HG03108 (cell line): ENCODE results near the gene GYPC.

ENCODE experiments used
- ATAC-seq: cut with Tn5 transposase; IDR thresholded peaks from one replicate; pipeline ENCODE4 v1.9.1; 2021; ENCODE audit warnings: moderate library complexity; ENCODE audit not compliant: unreplicated experiment

Gene GYPC

GRCh38 chr2:126723281-126723815, 67.4 kb downstream of the GYPC start:
- no peak for ATAC-seq

GRCh38 chr2:126725580-126725979, 69.6 kb downstream of the GYPC start:
- ATAC-seq, result no peak

DNA sequence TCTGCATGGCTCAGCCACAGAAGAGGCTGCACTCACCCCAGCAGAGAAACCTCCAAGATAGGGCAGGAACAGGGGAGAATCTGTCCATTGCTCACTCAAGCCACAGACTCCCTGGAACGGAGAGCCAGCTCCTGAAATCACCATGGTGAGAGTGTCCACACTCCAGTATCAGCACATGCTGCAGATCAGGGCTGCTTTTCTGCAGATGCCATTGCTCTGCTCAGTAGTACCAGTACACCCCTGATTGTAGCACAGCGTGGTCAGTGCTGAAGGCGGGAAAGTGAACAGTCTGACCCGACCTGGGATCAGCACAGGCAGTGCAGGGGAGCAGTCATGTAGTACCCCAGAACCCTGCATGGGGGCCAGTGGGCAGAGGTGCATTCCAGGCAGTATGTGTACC, 73.9 kb downstream of the GYPC start:
- ATAC-seq, result no peak

DNA sequence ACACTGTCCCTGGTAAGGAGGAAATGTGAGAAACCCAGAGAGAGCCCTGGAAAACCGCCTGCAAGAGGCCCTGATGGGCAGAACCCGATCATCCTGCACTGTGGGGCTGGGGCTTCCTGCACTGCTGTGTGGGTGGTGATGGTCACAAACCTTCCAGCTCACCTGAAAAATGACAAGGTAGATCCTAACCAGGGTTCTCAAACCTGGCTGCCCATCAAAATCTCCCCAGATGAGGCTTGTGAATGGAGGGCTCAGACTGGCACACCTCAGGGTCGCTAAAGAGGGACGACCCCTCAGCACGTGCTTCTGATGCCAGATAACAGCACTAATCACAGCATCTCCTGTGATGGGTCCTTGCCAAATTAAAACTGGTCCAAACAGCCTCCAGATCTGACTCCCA, 74.7 kb downstream of the GYPC start:
- no peak for ATAC-seq

DNA sequence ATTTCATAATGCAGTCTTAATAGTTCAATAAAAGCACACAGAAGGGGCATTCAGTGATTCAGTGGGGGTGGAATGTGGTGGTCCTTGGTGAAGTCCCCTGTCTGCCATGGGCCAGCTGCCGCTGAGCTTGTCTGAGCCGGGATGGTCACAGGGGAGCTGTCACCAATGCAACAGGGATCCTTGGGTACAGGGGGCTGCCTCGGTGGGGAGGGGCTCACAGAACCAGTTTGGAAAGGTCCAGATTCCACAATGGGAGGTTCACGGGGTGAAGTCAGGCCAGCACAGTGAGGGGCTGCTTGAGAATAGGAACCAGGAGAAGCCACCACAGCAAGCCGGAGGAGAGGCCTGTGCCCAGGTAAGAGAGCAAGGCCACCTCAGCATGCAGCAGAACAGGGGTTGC, 75.4 kb downstream of the GYPC start:
- no peak for ATAC-seq

DNA sequence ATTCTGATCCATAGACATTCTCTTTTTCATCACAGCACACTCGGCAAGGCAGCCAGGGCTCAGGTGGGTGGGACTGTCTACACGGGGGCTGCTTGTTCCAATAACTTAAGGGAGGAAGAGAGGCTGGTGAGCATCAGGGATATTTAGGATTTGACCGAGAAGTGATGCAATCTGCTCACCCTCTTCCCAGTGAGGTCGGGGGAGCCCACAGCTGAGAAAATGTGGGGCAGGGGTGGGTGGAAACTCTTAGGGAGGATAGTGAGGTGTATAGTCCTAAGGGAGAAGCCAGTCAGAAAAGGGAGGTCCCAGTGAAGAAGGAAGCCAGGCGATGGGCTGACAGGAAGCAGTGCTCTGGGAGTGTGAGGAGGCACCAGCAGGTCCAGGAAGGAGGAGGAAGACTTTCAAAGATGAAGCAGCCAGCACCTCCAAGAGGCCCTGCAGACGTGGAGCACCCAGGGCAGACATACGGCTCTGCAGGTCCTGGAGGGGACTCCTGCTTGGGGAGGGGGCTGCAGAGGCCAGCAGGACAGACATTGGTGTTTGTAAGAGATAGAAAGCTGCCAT, 76.8 kb downstream of the GYPC start:
- ATAC-seq, result no peak

DNA sequence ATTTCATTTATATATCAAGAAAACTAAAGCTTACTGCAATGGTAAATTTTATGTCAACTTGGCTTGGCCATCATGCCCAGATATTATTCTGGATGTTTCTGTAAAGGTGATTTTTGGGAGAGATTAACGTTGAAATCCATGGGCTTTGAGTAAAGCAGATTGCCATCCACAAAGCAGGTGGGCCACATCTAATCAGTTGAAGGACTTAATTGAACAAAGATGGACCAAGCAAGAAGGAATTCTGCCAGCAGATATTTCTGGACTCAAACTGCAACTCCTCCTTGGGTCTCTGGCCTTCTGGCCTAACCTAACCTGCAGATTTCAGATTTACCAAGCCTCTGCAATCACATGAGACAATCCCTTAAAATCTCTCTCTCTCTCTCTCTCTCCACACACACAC, 77.8 kb downstream of the GYPC start:
- ATAC-seq, result no peak

GRCh38 chr2:126736133-126736874, 80.3 kb downstream of the GYPC start:
- no peak for ATAC-seq

GRCh38 chr2:126739141-126739540, 83.2 kb downstream of the GYPC start:
- ATAC-seq, result no peak

DNA sequence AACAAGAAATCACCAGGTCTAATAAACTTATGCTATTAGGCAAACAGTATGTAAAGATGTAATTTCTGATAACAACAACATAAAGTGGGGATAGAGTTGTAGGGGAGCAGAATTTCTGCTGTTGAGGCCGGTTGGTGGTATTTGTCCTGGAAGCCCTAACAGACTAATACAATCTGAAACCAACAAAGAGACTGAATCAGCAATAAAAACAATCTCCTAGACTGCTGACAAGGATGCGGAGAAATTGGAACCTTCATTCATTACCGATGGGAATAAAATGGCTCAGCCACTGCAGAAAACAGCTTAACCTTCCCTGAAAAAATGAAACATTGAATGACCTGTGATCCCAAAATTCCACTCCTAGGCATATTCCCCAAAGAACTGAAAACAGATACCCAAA, 88.7 kb downstream of the GYPC start:
- ATAC-seq, result no peak
